Measurements from ENCODE around the gene MPZL1. TPM values are rescaled to one million over a fixed set of nuclear protein-coding genes. Genes with fewer than 3 reads are reported as not detected.

MPZL1 gene
- total and polyA plus RNA-seq, 12 donors: 12.1 to 101 (median 62.8) TPM

DNA sequence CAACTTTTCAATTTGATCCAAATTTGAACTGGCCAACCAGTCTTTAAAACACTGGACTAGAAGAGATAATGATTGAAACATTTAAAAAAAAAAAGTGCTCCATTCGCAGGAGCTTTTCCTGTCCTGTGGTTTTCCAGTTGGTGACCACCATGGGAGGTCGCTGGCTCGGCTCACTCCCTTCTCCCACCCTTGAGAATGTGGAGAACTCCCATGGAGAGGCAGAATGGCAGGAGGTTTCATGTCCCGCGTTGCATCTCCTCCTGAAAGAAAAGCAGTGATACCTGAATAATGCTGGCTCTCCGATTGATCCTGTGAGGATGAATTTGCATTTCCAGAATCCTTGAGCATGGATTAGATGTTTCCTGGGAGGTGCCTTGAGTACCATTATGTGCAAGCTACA, 16.5 kb upstream of the MPZL1 start:
- TF ChIP-seq, protein P1, sequence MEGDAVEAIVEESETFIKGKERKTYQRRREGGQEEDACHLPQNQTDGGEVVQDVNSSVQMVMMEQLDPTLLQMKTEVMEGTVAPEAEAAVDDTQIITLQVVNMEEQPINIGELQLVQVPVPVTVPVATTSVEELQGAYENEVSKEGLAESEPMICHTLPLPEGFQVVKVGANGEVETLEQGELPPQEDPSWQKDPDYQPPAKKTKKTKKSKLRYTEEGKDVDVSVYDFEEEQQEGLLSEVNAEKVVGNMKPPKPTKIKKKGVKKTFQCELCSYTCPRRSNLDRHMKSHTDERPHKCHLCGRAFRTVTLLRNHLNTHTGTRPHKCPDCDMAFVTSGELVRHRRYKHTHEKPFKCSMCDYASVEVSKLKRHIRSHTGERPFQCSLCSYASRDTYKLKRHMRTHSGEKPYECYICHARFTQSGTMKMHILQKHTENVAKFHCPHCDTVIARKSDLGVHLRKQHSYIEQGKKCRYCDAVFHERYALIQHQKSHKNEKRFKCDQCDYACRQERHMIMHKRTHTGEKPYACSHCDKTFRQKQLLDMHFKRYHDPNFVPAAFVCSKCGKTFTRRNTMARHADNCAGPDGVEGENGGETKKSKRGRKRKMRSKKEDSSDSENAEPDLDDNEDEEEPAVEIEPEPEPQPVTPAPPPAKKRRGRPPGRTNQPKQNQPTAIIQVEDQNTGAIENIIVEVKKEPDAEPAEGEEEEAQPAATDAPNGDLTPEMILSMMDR (IDR thresholded peaks at IDR 0.05): no peak
- no peak for TF ChIP-seq POLR2A (IDR thresholded peaks at IDR 0.05)
- H3K4me1 ChIP-seq (replicated peaks in 1 of 2): no peaks in the 10 kb centered on the region
- H3K4me3 ChIP-seq: no peak overlapping the region
- H3K9me3 ChIP-seq (replicated peaks in 1 of 3): no peaks in the 10 kb centered on the region
- intact Hi-C loops (cut with DNase I): no loop called here
- DNase-seq: no peak
- no peaks in the 10 kb centered on the region for H3K36me3 ChIP-seq (replicated peaks in 1 of 2)
- no peak overlapping the region for H3K27ac ChIP-seq
- H3K27me3 ChIP-seq: no peaks in the 10 kb centered on the region
- WGBS, 4 donors: 63 to 73% (median 66%) methylated on average over 6 of the region's 6 CpGs

- no peaks in the 10 kb centered on the region for H3K27me3 ChIP-seq
- intact Hi-C loops (cut with DNase I): no loop called here
- H3K4me1 ChIP-seq (replicated peaks in 1 of 2): no peaks in the 10 kb centered on the region
- TF ChIP-seq, protein P1 (IDR thresholded peaks at IDR 0.05): no peak
- no peak overlapping the region for H3K4me3 ChIP-seq
- DNase-seq: no peak
- no peaks in the 10 kb centered on the region for H3K9me3 ChIP-seq (replicated peaks in 1 of 3)
- WGBS, 4 donors: 88 to 96% (median 93%) methylated on average over 2 of the region's 2 CpGs
- no peaks in the 10 kb centered on the region for H3K36me3 ChIP-seq (replicated peaks in 1 of 2)
- no peak overlapping the region for H3K27ac ChIP-seq
These were observed 15.4 kb upstream of the MPZL1 start for GRCh38 chr1:167706363-167706762.

GRCh38 chr1:167706931-167707877, 14.6 kb upstream of the MPZL1 start:
- WGBS, 4 donors: 82 to 89% (median 86%) methylated on average over 10 of the region's 10 CpGs
- intact Hi-C loops (cut with DNase I): no loop called here
- DNase-seq: no peak
- TF ChIP-seq, protein P1 (IDR thresholded peaks at IDR 0.05): no peak
- no peak for TF ChIP-seq POLR2A (IDR thresholded peaks at IDR 0.05)
- no peaks in the 10 kb centered on the region for H3K9me3 ChIP-seq (replicated peaks in 1 of 3)
- no peaks in the 10 kb centered on the region for H3K36me3 ChIP-seq (replicated peaks in 1 of 2)
- no peak overlapping the region for H3K27ac ChIP-seq
- H3K27me3 ChIP-seq: no peaks in the 10 kb centered on the region
- H3K4me3 ChIP-seq: no peak overlapping the region
- no peaks in the 10 kb centered on the region for H3K4me1 ChIP-seq (replicated peaks in 1 of 2)

DNA sequence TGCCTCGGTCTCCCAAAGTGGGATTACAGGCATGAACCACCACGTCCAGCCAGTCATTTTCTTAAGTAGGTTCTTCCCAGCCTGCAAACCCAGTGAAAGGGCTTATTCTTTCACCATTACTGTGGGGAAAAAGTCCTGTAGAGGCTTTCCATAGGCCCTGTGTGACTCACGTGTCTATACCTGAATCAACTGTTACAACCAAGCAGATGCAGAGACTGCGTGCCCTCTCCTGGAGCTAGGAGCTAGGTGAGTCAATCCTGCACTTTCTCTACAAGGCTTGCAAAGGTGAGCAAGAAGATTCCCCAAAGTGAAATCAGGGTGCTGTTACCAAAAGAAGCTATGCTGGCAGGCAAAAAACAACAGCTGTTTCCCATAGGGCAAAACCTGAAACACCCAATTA, 13.8 kb upstream of the MPZL1 start:
- H3K4me3 ChIP-seq: no peak overlapping the region
- no peak overlapping the region for H3K27ac ChIP-seq
- no peaks in the 10 kb centered on the region for H3K9me3 ChIP-seq (replicated peaks in 1 of 3)
- H3K36me3 ChIP-seq (replicated peaks in 1 of 2): no peaks in the 10 kb centered on the region
- TF ChIP-seq POLR2A (IDR thresholded peaks at IDR 0.05): no peak
- TF ChIP-seq, protein P1 (IDR thresholded peaks at IDR 0.05): no peak
- intact Hi-C loops (cut with DNase I): no loop called here
- no peaks in the 10 kb centered on the region for H3K27me3 ChIP-seq
- no peaks in the 10 kb centered on the region for H3K4me1 ChIP-seq (replicated peaks in 1 of 2)
- no peak for DNase-seq
- 84 to 100% (median 93%) methylated on average over 4 of the region's 4 CpGs for WGBS, 4 donors
